BJ (cell line): ENCODE data around the gene TUBGCP2. TPM values are rescaled to one million over a fixed set of nuclear protein-coding genes. Genes with fewer than 3 reads are reported as not detected.

Source experiments
- CTCF ChIA-PET: fragments of 350-600 bp; formaldehyde crosslinking; extraction: SDS; loops from one replicate; lab custom pipeline; 2021; ENCODE audit warnings: antibody characterized with exemption, inconsistent platforms; lab: Yijun Ruan, JAX
- POLR2A ChIA-PET: fragments of 300-600 bp; sonication (Branson Sonifier 250); formaldehyde crosslinking; extraction: SDS; loops from one replicate; lab custom pipeline; 2021; ENCODE audit warnings: antibody characterized with exemption; lab: Charles Lee
- DNase-seq: peaks from one replicate; pipeline ENCODE4 v3.0.0-alpha.2; 2011; ENCODE audit warnings: low read depth
- H3K27me3 ChIP-seq: 2 replicates; pipeline ENCODE4 v1.6.0; 2011; ENCODE audit warnings: low read length; ENCODE audit not compliant: control insufficient read depth, insufficient read depth
- H3K36me3 ChIP-seq: 2 replicates; pipeline ENCODE4 v1.5.1; 2011; ENCODE audit warnings: low read length; ENCODE audit not compliant: control insufficient read depth, insufficient read depth
- H3K4me3 ChIP-seq: 2 replicates; pipeline ENCODE4 v1.5.1; 2011; ENCODE audit warnings: low read depth, mild to moderate bottlenecking, control low read depth, low read length
- CTCF ChIP-seq: IDR thresholded peaks from 2 replicates; pipeline ENCODE4 v1.5.1; 2011; ENCODE audit warnings: low read depth, mild to moderate bottlenecking, control low read depth, inconsistent platforms, low read length, moderate library complexity; ENCODE audit not compliant: insufficient read depth
- polyA plus RNA-seq: library from polyadenylated mRNA; depleted of rRNA; stranded (reverse); fragments of >200 nt; gene quantifications from 2 replicates; pipeline ENCODE4 v1.2.3, GENCODE V29; 2011

The TUBGCP2 gene
- polyA plus RNA-seq, 1 experiment = 55.8 TPM

DNA sequence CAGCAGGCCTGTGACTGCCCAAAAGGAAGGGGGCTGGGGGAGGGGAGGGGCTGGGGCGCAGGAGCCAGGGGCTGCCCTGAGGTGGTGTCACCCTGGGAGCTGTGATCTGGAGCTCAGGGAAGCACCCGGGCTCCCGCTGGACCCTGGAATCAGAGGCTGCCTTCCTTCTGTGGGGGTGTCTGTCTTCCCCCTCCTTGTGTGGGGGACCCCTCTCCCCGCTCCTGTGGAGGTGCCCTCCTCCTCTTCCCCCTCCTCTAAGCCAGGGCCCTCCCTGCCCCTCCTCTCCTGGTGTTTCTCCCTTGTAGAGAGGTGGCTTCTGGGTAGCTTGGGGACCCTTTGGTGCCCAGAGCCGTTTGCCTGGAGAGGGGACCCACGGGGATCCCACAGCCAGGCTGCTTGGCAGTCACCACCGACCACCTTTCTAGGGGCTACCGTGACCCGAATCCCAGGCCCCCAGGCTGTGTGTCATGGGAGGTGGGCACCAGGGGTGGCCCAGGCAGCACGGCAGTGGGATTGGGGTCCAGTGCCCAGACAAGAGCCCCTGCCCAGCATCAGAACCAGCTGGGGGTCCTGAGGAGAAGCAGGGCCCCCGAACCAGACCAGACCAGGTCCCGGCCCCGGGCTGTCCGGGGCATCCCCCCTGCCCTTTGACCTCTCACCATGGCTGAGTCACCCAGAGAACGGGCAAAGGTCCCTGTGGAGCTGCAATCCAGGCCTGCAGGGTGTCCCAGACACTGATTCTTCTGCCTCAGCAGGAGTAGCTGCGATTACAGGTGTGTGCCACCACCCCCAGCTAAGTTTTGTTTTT is 39.2 kb upstream of the TUBGCP2 start:
- CTCF ChIA-PET = interaction anchor here (1.0 to 1.2 kb wide), 4 partner anchors 18 to 41 kb away, joined by 3 to 7 read pairs (median 3); no protein-coding TSS in a partner anchor
- peaks cover 1% of the 10 kb centered on the region; the same call in 1 of the 2 replicates for H3K27me3 ChIP-seq
- no peaks in the 10 kb centered on the region; the same call in 1 of the 2 replicates for H3K36me3 ChIP-seq
- no peak for DNase-seq
- POLR2A ChIA-PET = no interaction called here
- no peak for TF ChIP-seq CTCF
- no peak overlapping the region for H3K4me3 ChIP-seq

DNA sequence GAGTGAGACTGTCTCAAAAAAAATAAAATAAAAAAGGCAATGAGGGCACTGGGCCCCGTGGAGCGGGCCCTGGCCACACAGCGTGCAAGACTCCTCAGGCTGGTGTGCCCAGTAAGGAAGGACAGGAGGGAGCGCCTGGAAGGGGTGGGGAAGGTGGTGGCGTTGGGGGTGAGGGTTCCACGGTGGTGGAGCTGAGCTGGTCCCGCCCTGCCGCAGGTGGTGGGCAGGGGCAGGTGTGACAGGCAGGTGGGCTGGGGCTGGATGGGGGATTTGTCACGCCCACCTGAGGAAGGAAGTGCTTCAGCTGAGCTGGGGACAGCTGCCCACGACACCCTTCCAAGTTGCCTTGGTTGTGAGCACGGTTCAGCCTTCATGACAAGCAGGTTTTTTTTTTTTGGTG is 37.7 kb upstream of the TUBGCP2 start:
- CTCF ChIA-PET = interaction anchor here (1.2 kb wide), 1 partner anchor 39 kb away, joined by 3 read pairs; no protein-coding TSS in a partner anchor
- POLR2A ChIA-PET = no interaction called here
- TF ChIP-seq CTCF = no peak
- Histone ChIP-seq H3K36me3 (no peaks in the 10 kb centered on the region), H3K27me3 (peaks cover 3% of the 10 kb centered on the region; the same call in 1 of the 2 replicates), H3K4me3 (no peak overlapping the region)
- no peak for DNase-seq

DNA sequence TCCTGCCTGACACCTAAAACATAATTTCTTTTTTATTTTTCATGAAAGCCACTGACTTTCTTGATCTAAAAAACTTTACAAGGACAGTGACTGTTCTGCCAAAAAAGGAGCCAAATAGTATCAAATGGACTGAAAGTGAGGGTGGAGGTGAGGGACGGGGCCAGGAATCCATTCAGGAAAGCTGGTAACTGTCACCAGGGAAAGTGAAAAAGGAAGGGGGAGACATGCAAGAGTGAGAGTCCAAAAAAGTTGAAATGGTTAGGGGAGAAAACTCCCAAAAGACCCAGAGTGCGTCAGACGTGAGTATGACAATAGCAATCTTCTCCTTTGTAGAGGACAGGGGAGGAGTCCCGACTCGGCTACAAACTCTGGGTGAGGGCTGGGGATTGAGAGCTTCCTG is 35.6 kb upstream of the TUBGCP2 start:
- DNase-seq = no peak
- Histone ChIP-seq H3K27me3 (peaks cover 3% of the 10 kb centered on the region; the same call in 1 of the 2 replicates), H3K4me3 (no peak overlapping the region), H3K36me3 (no peaks in the 10 kb centered on the region)
- POLR2A ChIA-PET = no interaction called here
- TF ChIP-seq CTCF = no peak
- CTCF ChIA-PET = interaction anchor here (1.2 kb wide), 1 partner anchor 15 kb away, joined by 7 read pairs; no protein-coding TSS in a partner anchor

- no peak for DNase-seq
- H3K36me3 ChIP-seq = no peaks in the 10 kb centered on the region
- H3K4me3 ChIP-seq = no peak overlapping the region
- ChIA-PET CTCF (interaction anchor here (0.9 kb wide), 2 partner anchors 14 to 16 kb away, joined by 3 read pairs; no protein-coding TSS in a partner anchor), POLR2A (no interaction called here)
- TF ChIP-seq CTCF = no peak
- H3K27me3 ChIP-seq = peaks cover 3% of the 10 kb centered on the region; the same call in 1 of the 2 replicates
Observed at GRCh38 chr10:133343558-133343957, 34.9 kb upstream of the TUBGCP2 start.

DNA sequence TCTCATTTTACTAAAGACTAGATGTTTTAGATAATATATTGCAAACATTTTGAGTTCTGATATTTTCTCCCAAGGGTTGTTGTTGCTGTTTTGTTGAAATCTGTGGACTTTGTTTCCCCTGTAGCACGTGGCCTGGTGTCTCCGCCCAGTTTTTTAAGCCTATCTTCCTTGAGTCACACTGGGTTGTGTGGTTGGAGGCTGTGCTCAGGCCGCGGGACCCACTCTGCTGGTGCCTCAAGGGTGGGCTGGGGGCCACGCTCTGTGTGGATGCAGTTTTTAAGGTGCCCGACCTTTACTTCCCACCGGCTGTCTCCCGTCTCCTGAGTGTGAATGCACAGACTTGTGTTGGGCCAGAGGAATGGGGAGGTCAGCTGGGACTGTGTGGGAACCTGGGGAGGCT is 34.3 kb upstream of the TUBGCP2 start:
- POLR2A ChIA-PET = no interaction called here
- Histone ChIP-seq H3K4me3 (no peak overlapping the region), H3K36me3 (no peaks in the 10 kb centered on the region), H3K27me3 (peaks cover 3% of the 10 kb centered on the region; the same call in 1 of the 2 replicates)
- CTCF ChIA-PET = interaction anchor here (0.9 kb wide), 2 partner anchors 13 to 15 kb away, joined by 3 read pairs; no protein-coding TSS in a partner anchor
- TF ChIP-seq CTCF = no peak
- DNase-seq = no peak
